DMS 273 (cell line): ENCODE results near the gene STXBP5.
"Not testable (repeated sequence)": the region's sequence is repeated elsewhere in the genome, so short reads cannot be mapped to it uniquely, and the experiment has no call there.

Experiments
- DNase-seq: peaks from one replicate; lab custom pipeline; 2025; ENCODE audit not compliant: unreplicated experiment; lab: John Stamatoyannopoulos, UW

Gene STXBP5

GRCh38 chr6:147244832-147245231 lies 40.6 kb downstream of the STXBP5 start:
- no peak for DNase-seq

DNA sequence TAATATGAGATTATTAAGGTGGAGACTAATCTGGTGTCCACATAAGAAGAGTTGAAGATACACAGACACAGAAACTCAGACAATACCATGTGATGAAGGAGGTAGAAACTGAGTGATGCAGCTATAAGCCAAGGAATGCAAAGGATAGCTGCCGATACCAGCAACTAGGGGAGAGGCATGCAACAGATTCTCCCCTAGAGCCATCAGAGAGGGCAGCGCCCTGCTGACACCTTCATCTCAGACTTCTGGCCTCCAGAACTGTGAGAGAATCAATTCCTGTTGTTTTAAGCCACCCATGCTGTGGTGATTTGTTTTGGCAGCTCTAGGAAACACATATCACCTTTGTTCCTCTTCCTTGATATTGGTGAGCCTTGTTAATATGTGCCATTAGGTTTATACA lies 41.5 kb downstream of the STXBP5 start:
- no peak for DNase-seq

DNA sequence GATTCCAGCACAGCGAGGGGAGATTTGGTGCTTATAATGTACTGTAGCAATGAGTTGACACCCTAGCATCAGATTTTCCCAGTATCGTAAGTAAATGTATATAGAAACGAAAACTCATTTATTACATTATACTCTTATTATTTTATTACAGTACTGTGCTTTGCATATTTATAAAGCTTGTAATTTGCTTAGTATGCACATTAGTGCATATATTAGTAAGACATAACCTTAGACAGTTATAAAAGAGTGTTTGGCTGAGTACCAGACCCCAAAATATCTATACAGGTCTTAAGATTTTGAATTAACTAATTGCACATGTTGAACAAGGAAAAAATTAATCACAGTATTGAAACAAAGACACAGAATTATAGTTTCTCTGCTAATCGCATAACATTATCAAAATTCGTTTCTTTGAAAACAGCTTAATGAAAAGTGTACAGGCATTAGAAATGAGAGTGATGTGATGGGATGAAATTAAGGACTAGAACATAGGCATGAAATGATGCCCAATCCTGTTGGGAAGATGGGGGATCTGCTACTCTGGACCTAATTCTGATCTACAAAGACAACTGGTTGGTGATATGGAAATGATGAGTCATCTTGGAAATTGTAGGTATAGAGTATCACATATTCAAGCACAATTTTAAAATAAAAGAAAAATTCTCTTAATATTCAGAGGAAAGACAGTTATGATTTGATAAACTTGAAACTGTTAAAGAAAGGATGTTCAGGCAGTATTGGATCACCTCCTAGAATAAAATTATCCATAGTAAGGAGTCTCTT lies 42.8 kb downstream of the STXBP5 start:
- no peak for DNase-seq

DNA sequence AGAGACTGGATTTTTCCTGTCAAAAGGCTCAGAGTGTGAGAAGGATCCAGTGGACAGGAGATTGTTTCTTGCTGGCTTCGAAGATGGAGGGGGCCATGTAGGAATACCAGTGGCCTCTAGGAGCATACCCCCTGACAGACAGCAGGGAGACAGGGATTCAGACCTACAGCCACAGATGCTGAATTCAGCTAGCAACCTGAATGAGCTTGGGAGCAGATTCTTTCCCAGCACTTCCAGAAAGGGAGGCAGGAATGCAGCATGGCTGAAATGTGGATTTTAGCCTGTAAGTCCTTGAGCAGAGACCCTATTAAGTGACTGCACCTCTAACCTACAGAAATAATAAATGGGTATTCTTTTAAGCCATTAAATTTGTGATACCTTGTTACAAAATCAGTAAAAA lies 44.6 kb downstream of the STXBP5 start:
- no peak for DNase-seq

- no peak for DNase-seq
Observed at GRCh38 chr6:147251072-147251471, 46.9 kb downstream of the STXBP5 start.

DNA sequence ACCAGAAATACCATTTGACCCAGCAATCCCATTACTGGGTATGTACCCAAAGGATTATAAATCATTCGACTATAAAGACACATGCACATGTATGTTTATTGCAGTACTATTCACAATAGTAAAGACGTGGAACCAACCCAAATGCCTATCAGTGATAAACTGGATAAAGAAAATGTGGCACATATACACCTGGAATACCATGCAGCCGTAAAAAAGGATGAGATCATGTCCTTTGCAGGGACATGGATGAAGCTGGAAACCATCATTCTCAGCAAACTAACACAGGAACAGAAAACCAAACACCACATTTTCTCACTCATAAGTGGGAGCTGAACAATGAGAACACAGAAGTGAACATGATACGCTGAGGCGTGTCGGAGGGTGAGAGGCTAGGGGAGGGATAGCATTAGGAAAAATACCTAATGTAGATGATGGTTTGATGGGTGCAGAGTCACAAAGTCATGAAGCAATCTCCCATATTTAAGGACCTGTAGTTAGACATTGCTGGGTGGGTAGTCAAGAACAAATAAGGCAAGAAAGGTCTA lies 50.8 kb downstream of the STXBP5 start:
- DNase-seq: not testable (repeated sequence)

GRCh38 chr6:147255948-147256674 lies 51.9 kb downstream of the STXBP5 start:
- no peak for DNase-seq

- no peak for DNase-seq
Observed at GRCh38 chr6:147257760-147258159, 53.5 kb downstream of the STXBP5 start.

GRCh38 chr6:147260091-147260490 lies 55.9 kb downstream of the STXBP5 start:
- no peak for DNase-seq

DNA sequence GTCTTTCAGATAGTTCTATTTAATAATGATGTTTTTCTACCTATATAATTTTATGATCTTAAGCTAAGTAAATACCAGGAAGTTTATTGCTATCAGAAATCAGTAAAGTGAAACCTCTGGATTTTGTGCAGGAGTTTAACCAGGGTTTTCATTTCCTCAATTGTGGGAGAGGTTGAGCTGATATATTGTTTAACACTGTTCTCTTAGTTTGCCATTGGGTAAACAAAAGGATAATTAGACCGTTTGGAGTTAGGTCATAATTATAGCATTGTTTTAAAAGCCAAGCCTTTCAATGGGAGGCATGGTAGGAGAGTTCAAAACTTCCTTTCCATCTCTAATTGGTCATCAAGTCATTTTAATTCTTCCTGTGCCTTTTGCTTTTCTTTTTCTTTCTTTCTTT lies 58.7 kb downstream of the STXBP5 start:
- DNase-seq: no peak

DNA sequence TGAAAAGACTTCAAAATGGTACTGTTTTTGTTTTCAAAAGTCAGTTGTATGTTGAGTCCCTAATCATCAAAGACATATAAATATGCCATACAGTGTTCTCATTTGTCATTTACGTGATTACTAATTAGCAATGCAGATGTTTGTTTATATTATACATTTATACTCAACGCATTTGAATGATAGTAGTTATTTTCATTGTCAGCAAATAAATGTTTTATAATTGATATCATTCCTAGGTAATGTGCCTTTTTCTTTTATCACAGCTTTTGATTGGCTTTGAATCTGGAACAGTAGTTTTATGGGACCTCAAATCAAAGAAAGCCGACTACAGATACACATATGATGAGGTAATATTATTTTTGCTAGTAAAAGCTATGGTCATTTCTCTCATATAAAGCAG lies 62.6 kb downstream of the STXBP5 start:
- no peak for DNase-seq

- no peak for DNase-seq
Observed at GRCh38 chr6:147267658-147268057, 63.4 kb downstream of the STXBP5 start.

- no peak for DNase-seq
Observed at GRCh38 chr6:147268254-147268653, 64.0 kb downstream of the STXBP5 start.

GRCh38 chr6:147274012-147274411 lies 69.8 kb downstream of the STXBP5 start:
- DNase-seq: no peak

- DNase-seq: no peak
Observed at GRCh38 chr6:147274776-147275175, 70.6 kb downstream of the STXBP5 start.

DNA sequence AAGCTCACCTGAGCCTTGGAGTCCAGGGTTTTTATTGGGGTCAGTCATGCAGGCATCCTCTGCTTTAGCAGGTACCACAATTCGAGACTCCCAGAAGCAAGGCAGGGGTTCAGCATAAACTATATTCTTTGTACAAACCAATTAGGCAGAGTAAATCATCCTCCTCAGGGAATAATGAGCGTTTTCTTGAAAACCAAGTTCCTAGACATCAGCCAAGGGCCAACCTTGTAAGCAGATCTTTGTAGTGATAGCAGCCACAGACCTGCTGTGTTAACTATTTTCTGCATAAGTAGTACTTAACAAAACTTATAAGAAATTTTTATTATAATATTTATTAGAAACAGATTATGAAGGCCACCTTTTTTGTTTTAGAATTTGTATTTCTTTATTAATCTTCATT lies 74.7 kb downstream of the STXBP5 start:
- no peak for DNase-seq

DNA sequence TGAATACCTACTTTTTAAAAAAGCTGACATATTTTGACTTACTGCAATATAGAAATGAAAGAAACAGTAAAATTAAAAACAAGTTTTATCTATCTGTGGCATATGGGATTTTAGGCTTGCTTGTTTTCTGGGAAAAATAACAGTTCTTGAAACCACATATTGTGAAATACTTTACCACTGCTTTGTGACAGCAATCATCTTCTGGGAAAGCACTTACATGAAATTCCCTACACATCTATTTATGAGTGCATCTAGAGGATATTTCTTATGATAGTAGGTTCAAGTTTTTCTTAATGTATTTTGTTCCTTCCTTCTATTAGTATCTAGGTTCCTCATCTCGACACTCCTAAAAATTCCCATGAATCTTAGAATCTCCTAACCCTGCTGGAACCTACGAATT lies 75.2 kb downstream of the STXBP5 start:
- no peak for DNase-seq

GRCh38 chr6:147281895-147282565 lies 77.8 kb downstream of the STXBP5 start:
- DNase-seq: no peak

- no peak for DNase-seq
Observed at GRCh38 chr6:147282566-147282959, 78.3 kb downstream of the STXBP5 start.

- no peak for DNase-seq
Observed at GRCh38 chr6:147283460-147283859, 79.2 kb downstream of the STXBP5 start.

- peak; percentile 50 for DNase-seq
Observed at GRCh38 chr6:147285087-147285855, 81.1 kb downstream of the STXBP5 start.
